ENCODE data around the gene MYH7B. TPM values are rescaled to one million over a fixed set of nuclear protein-coding genes. Genes with fewer than 3 reads are reported as not detected.

MYH7B gene
- total and polyA plus RNA-seq, 2 donors (not counting 1 experiment from before 2014, with no cell fraction given), result 0.03 to 0.33 TPM

GRCh38 chr20:34994509-34995131 is 39.0 kb downstream of the MYH7B start:
- Histone ChIP-seq H3K79me2 (ENCODE audit: control insufficient read depth, insufficient read depth, low read length) (no peaks in the 10 kb centered on the region), H3K9ac (ENCODE audit: insufficient read depth, low read length) (no peak overlapping the region), H3K27me3 (ENCODE audit: control insufficient read depth, insufficient read depth, low read length) (no peaks in the 10 kb centered on the region), H3K27ac (ENCODE audit: insufficient read depth, low read length) (no peak overlapping the region), H4K20me1 (ENCODE audit: control insufficient read depth, extremely low read depth, insufficient read depth, low read length) (no peaks in the 10 kb centered on the region), H3K4me1 (ENCODE audit: control insufficient read depth, extremely low read depth, insufficient read depth, low read length) (peaks cover 2% of the 10 kb centered on the region), H3K4me2 (ENCODE audit: extremely low read depth, insufficient read depth, low read length) (no peak overlapping the region), H3K9me3 (ENCODE audit: control insufficient read depth, insufficient read depth, low read depth, low read length) (no peaks in the 10 kb centered on the region), H3K4me3 (replicated peaks in 1 of 4; ENCODE audit: control extremely low read depth in 1 of 4, insufficient read depth in 1 of 4, low read depth in 3 of 4, low read length in 4 of 4) (no peak overlapping the region), H3K36me3 (ENCODE audit: control insufficient read depth, insufficient read depth, low read length) (peaks cover 17% of the 10 kb centered on the region), H2AFZ (ENCODE audit: low read length) (no peak overlapping the region)
- TF ChIP-seq EZH2 (IDR thresholded peaks at IDR 0.05; ENCODE audit: low read length, missing control alignments), result no peak
- DNase-seq (ENCODE audit: low read depth in 2 of 2), result no peak

DNA sequence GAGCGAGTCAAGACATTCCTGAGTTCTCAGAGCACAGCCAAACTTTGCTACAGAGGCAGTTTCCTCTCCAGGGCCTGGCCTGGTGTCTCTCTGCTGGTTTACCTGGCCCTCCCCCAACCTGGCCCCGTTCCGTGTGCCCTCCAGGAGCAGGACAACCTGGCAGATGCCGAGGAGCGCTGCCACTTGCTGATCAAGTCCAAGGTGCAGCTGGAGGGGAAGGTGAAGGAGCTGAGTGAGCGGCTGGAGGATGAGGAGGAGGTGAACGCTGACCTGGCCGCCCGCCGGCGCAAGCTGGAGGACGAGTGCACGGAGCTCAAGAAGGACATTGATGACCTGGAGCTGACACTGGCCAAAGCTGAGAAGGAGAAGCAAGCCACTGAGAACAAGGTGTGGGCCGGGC is 39.5 kb downstream of the MYH7B start:
- Histone ChIP-seq H3K9ac (ENCODE audit: insufficient read depth, low read length) (no peak overlapping the region), H3K79me2 (ENCODE audit: control insufficient read depth, insufficient read depth, low read length) (no peaks in the 10 kb centered on the region), H3K27me3 (ENCODE audit: control insufficient read depth, insufficient read depth, low read length) (no peaks in the 10 kb centered on the region), H3K4me1 (ENCODE audit: control insufficient read depth, extremely low read depth, insufficient read depth, low read length) (peaks cover 2% of the 10 kb centered on the region), H3K4me3 (replicated peaks in 1 of 4; ENCODE audit: control extremely low read depth in 1 of 4, insufficient read depth in 1 of 4, low read depth in 3 of 4, low read length in 4 of 4) (no peak overlapping the region), H4K20me1 (ENCODE audit: control insufficient read depth, extremely low read depth, insufficient read depth, low read length) (no peaks in the 10 kb centered on the region), H3K36me3 (ENCODE audit: control insufficient read depth, insufficient read depth, low read length) (peaks cover 17% of the 10 kb centered on the region), H3K9me3 (ENCODE audit: control insufficient read depth, insufficient read depth, low read depth, low read length) (no peaks in the 10 kb centered on the region), H2AFZ (ENCODE audit: low read length) (no peak overlapping the region), H3K4me2 (ENCODE audit: extremely low read depth, insufficient read depth, low read length) (no peak overlapping the region), H3K27ac (ENCODE audit: insufficient read depth, low read length) (no peak overlapping the region)
- no peak for DNase-seq (ENCODE audit: low read depth in 2 of 2)
- TF ChIP-seq EZH2 (IDR thresholded peaks at IDR 0.05; ENCODE audit: low read length, missing control alignments) (no peak), CTCF (conservative IDR thresholded peaks at IDR 0.05 in 1 of 2, IDR thresholded peaks at IDR 0.05 in 1 of 2; ENCODE audit: low read depth in 1 of 2, low read length in 2 of 2) (no peak)

GRCh38 chr20:34995696-34996095 is 40.0 kb downstream of the MYH7B start:
- Histone ChIP-seq H3K27ac (ENCODE audit: insufficient read depth, low read length) (no peak overlapping the region), H2AFZ (ENCODE audit: low read length) (no peak overlapping the region), H3K4me1 (ENCODE audit: control insufficient read depth, extremely low read depth, insufficient read depth, low read length) (peaks cover 2% of the 10 kb centered on the region), H4K20me1 (ENCODE audit: control insufficient read depth, extremely low read depth, insufficient read depth, low read length) (no peaks in the 10 kb centered on the region), H3K4me3 (replicated peaks in 1 of 4; ENCODE audit: control extremely low read depth in 1 of 4, insufficient read depth in 1 of 4, low read depth in 3 of 4, low read length in 4 of 4) (no peak overlapping the region), H3K9me3 (ENCODE audit: control insufficient read depth, insufficient read depth, low read depth, low read length) (no peaks in the 10 kb centered on the region), H3K4me2 (ENCODE audit: extremely low read depth, insufficient read depth, low read length) (no peak overlapping the region), H3K79me2 (ENCODE audit: control insufficient read depth, insufficient read depth, low read length) (no peaks in the 10 kb centered on the region), H3K27me3 (ENCODE audit: control insufficient read depth, insufficient read depth, low read length) (no peaks in the 10 kb centered on the region), H3K9ac (ENCODE audit: insufficient read depth, low read length) (no peak overlapping the region), H3K36me3 (ENCODE audit: control insufficient read depth, insufficient read depth, low read length) (peaks cover 17% of the 10 kb centered on the region)
- DNase-seq (ENCODE audit: low read depth in 2 of 2), result no peak
- TF ChIP-seq CTCF (conservative IDR thresholded peaks at IDR 0.05 in 1 of 2, IDR thresholded peaks at IDR 0.05 in 1 of 2; ENCODE audit: low read depth in 1 of 2, low read length in 2 of 2) (no peak), EZH2 (IDR thresholded peaks at IDR 0.05; ENCODE audit: low read length, missing control alignments) (no peak)
